Fibroblast of peridontal ligament (primary cell): ENCODE measurements around the gene MAPRE2.
A peak's percentile ranks its signal among the peaks of the same experiment; 100 is the strongest.

Source experiments
- DNase-seq: peaks from one replicate; pipeline ENCODE4 v3.0.0-alpha.2; 2010; ENCODE audit errors: extremely low read depth

Gene MAPRE2

GRCh38 chr18:35040988-35041814 lies at the start of gene MAPRE2:
TSS of gene MAPRE2 (plus strand) at chr18:35041413. CDS start at chr18:35041540, 127 bp downstream.
- peak; percentile 95 for DNase-seq

DNA sequence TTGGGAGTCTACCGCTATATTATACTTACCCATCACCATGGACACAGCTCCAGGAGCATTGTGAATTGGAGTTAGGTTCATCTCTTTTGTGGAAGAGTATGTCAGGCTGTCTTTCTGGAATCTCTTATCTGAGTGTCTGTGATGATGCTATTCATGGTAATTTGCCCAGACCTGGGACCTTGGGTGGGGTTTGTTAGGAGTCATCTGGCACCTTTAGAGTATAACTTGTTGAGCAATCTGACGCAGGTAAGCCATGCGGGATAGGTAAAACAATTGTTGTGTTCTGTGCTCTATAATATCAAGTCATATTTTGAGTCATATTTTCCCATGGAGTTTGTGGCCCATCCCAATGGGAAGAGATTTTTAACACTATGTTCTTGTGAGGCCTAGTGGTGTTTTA lies 49.7 kb upstream of the MAPRE2 start:
- DNase-seq = no peak

DNA sequence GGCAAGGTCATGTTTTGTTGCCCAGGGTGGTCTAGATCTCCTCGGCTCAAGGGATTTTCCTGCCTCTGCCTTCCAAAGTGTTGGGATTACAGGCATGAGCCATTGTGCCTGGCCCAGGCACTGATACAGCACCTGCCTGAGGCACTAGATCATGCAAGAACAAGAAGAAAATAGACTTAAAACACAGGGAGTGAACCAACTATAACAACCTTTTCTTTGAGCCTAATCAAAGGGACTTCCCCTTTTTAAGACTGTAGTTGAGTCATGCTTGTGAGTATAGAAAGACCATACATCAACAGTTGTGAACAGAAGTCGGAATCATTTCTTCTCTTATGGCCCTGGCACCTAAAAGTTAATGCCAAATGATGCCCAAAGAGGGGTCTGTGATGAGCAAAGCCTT lies 47.9 kb upstream of the MAPRE2 start:
- no peak for DNase-seq

GRCh38 chr18:34995746-34996145 lies 45.5 kb upstream of the MAPRE2 start:
- no peak for DNase-seq

GRCh38 chr18:34998661-34999060 lies 42.6 kb upstream of the MAPRE2 start:
- no peak for DNase-seq

DNA sequence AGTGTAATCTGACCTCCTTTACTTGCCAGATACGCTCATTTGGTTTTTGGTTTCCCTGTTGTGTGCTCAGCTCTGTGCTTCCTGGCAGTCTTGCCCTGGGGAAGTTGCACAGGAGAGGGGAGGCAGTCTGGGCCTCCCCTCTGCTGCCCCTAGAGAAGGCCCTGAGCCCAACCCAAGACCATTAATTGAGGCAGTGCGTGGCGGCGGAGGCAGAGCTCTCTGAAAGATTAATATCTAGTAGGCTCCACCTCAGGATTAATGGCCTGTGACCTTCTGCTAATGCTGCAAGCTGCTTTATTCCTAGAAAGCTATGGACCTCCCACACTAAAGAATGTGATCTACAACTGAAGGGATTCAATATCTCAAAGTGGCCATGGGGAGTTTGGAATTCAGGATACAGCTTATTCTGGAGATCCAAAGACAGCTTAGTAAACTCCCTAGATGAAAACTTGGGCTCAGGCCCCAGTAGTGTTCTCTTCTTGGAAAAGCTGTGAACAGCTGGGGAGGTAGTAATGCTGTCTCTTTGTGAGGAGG lies 41.4 kb upstream of the MAPRE2 start:
- DNase-seq = no peak

- DNase-seq = no peak
These were observed 40.8 kb upstream of the MAPRE2 start for GRCh38 chr18:35000457-35000856.

DNA sequence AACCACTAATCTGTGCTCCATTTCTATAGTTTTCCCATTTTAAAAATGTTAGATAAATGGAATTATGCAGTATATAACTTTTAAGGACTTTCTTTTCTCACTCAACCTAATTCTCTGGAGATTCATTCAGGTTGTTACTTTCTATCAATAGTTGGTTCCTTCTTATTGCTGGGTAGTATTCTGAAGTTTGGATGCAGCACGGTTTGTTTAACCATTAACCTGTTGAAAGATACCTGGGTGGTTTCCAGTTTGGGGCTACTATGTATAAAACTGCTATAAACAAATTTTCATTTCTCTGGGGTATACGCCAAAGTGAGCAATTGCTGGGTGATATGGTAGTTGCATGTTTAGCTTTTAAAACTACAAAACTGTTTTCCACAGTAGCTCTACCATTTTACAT lies 39.1 kb upstream of the MAPRE2 start:
- no peak for DNase-seq

- peak; percentile 88 for DNase-seq
These were observed 35.1 kb upstream of the MAPRE2 start for GRCh38 chr18:35005963-35006577.

GRCh38 chr18:35010156-35010555 lies 31.1 kb upstream of the MAPRE2 start:
- DNase-seq = no peak

DNA sequence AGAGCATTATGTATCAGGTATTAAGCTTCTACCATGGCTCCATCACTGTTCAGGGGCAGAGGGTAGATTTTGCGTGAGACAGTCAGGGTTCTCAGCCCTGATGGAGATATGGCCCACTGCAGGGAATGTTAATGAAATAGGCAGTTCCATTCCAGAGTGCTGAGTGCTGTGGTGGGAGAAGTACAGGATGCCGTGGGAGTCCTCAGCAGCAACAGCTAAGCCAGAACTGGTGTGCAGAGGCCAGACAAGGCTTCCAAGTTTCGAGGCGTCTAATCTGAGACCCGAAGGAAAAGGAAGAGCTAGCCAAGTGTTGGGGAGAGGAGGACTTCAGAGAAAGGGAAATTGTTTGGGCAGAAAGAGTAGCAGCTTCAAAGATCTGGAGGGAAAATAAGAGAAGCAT lies 30.2 kb upstream of the MAPRE2 start:
- no peak for DNase-seq

DNA sequence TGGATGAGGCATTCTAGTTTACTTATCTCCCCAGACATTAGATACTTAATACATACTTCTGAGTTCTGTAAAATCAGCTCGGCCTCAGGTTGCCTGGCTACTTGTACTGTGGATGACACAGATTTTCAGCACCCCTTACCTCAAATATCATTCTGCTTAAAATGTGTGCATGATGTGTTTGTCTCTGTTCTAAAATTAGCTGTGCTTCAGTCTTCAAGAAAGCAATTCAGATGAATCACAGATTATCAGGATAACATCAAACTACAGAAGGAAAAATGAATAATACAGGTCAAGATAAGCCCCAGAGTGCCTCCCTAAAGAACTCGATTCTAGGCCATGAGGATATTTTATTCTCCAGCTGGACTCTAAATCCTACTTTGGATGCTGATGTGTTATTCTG lies 21.3 kb upstream of the MAPRE2 start:
- no peak for DNase-seq

GRCh38 chr18:35022426-35023001 lies 18.7 kb upstream of the MAPRE2 start:
- no peak for DNase-seq

DNA sequence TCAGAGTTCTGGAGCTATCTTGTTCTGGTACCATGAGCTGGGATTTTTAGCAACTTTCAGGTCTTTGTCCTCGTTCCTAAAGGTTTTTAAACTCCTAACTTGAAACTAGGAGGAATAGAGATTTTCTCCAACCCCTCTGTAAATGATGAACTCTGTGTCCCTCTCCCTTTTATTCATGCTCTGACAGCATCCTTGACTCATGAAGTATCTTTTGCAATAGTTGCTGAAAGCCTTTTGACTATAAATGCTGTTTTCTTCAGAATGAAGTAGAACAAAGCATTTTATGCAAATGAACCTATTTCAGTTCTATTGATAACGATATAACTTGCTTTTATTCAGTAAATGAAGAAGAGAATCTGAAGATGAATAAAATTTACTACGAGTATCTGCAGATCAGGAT lies 17.0 kb upstream of the MAPRE2 start:
- peak; percentile 22 for DNase-seq

GRCh38 chr18:35024965-35025364 lies 16.2 kb upstream of the MAPRE2 start:
- peak; percentile 99 for DNase-seq

DNA sequence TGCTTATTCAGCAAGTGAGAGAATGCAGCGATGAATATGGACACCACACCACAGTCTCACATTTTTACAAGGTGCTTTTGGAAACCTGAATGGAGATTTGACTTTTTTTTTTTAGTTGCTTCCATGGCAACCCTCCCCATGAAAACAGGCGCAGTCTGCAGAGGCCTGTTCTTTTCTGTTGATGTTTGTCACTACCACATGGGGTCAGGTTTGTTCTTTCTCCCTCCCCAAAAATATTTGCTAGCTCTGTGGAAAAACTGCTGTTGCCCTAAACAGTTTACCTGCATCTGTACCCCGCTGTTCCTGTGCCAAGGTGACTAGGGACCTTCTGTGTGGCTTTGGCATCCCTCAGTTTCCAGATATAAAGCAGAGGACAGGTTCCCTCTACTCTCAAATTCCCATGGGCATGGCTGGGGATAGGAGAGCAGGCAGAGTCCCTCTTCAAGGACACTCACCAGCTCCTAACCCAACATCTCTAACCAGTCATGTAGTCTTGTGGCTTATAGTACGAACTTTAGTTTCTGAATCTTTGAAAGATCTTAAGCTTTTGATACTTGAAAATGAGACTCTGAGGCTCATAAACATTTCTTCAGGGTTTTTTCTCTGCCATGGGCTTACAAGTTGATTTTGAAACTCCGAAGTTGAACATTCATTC lies 14.7 kb upstream of the MAPRE2 start:
- DNase-seq = no peak

DNA sequence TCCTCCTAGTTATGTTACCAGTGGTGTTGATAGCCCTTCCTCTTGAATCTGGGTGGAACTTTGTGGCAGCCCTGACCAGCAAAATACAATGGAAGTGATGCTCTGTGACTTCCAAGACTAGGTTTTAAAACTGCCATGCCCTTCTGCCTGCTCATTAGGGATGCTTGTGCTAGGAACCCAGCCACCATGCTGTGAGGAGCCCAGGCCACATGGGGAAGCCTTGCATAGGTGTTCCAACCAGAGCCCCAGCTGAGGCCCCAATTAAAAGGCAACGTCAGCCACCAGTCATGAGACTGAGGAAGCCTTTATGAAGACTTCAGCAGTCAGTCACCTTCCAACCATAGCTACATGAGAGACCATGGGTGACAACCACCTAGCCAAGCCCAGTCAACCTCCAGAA lies 14.0 kb upstream of the MAPRE2 start:
- no peak for DNase-seq

- DNase-seq = peak; percentile 76
These were observed 12.7 kb upstream of the MAPRE2 start for GRCh38 chr18:35028536-35028935.

DNA sequence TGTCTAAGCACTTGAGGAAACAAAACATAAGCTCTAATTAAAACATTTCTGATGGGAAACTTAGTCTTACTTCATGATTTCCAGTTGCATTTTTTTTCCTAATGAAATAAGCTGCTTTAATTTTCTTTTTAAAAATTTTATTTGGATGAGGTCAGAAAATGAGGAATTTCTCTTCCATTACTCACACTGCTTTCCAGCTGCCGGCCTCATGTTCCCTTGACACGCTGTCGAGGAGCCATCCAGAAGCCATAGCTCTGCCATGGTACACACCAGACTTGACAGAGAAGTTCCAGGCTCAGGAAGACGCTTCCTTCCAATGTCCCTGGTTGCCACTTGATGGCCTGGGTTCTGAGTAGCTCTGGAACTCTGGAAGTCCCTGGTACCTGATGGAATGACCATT lies 12.1 kb upstream of the MAPRE2 start:
- peak; percentile 42 for DNase-seq

DNA sequence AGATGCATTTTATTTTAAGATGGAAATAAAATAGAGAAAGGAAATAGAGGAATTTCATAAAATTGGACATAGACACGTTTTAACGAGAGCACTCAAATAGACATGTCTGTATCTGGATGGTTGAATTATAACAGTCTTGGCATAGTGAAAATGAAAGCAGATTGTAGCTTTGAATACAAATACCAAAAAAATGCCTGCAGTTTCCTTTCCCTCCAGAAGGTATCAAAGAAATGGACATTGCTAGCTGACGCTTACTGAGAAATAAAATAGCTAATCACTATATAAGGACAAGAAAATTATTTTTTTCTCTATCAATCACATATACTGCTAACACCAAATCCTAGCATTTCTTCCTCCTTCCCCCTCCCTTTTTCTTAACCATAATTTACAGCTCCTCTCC lies 11.4 kb upstream of the MAPRE2 start:
- DNase-seq = peak; percentile 67

DNA sequence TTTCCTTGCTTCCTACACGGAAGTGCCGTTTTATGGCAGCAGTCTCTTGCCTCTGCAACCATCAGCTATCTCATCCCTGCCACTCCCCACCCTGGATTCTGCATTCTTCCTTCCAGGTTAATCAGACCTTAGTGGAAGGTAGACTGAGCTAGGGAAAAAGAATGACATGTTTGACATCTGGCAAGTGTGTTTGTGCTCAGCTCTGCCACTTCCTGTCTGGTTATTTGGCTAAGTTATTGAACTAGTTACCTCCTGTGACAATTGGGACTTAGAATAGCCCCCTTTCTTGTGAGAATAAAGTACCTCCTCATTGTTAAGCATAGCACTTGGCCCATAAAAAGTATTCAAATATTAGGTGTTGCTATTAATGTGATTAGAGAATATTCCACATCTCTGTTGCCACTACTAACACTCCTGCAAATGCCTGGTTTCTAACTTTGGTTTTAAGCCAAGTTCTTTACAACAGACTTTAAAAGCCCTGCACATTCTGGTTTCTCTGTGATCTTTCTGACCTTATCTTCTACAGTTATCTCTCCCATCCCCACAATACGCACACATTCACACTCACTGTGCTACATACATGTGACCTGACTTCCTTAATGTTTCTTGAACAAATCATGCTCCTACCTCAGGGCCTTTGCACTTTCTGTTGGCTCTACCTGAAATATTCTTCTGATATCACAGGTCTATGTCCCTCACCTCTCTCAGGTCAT lies 10.8 kb upstream of the MAPRE2 start:
- DNase-seq = no peak

GRCh38 chr18:35032113-35032512 lies 9.1 kb upstream of the MAPRE2 start:
- no peak for DNase-seq
